GM21381 (cell line): Measurements from ENCODE around the gene EFEMP1.

Source experiments
- ATAC-seq: cut with Tn5 transposase; IDR thresholded peaks from one replicate; pipeline ENCODE4 v1.9.1; 2021; ENCODE audit warnings: mild to moderate bottlenecking, moderate library complexity; ENCODE audit not compliant: unreplicated experiment

The EFEMP1 gene

DNA sequence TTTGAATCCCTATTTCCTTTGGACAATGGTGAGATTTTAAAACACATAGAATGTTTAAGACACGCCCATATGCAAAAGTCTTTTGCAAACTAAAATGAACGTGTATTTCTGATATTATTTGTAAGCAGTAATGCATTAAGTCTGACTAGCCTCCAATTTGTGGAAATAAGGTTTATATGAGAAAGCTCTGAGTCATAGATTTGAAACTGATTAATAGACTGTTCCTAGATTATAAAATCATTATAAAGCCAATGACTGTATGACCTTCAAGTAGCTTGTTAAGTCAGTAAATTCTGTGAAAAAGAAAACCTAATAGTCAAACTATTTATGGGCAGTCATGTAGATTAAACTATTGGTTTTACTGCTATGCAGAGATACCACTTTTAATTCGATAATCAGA, 12.8 kb upstream of the EFEMP1 start:
- ATAC-seq, result no peak

GRCh38 chr2:55934337-55934736, 10.8 kb upstream of the EFEMP1 start:
- ATAC-seq, result no peak

- no peak for ATAC-seq
These were observed 9.3 kb upstream of the EFEMP1 start for GRCh38 chr2:55932843-55933242.

DNA sequence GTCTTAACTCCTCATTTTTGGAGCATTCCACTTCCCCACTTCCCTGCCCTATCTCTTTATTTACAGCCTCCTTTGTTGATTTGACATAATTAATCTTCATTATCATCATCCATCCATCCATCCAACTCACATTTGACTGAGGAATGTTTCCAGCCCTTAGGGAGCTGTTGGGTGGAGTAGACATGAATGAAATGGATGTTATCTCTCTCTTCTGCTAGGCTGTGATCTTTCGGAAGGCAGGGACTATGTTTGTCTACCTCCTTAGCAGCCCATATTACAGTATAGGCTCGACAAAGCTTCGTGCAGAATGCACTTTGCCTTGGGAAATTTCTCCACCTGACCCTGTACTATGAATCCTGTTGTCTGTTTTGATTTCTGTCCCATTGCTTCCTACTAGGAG, 7.7 kb upstream of the EFEMP1 start:
- no peak for ATAC-seq

GRCh38 chr2:55929476-55929875, 5.9 kb upstream of the EFEMP1 start:
- ATAC-seq, result no peak

DNA sequence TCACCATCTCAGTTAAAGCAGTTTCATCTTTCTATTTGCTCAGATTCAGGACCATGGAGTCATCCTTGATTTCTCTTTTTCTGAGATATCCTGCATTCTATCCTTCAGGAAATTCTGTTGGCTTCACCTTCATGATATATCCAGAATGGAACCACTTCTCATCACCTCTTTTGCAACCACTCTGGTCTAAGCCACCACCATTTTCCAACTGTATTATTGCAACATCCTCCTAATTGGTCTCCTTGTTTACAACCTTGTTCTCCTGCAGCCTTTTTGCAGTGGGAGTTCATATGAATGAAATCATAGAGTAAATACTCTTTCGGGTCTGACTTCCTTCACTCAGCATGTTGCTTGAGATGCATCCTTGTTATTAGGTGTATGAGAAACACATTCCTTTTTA, 3.4 kb upstream of the EFEMP1 start:
- no peak for ATAC-seq

DNA sequence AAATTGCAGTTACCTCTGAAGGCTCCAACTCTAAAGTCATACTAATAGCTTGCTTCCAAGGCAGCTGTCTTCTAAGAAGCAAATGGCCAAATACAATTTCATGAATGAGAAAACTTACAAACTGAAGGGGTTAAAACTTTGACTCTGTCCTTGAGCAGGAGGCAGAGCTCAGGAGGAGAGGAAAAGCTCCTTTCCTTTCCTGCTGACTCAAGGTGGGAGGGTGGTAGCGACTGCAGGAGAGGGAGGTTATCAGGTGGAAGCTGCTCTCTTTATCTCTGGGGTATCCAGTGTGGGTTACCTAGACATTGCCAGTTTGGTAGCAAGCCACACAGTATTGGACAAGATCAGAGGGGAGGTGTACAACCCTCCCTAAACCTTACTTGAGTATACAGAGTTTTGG, 2.7 kb upstream of the EFEMP1 start:
- ATAC-seq, result no peak

DNA sequence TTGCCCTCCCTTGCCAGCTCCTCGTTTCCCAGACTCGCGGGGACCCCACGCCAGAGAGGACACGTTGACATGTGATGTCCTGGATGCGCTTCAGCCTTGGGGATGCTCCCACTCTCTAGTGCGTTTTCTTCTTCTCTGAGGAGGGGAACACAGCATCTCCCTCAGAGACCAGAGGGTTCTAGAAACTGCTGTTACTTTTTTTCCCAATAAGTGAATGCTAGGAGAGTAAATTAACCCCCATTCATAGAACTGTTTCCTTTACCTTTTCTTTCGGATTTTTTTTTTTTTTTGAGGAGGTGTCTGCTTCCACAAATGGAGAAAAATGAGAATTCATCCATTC, 370 bp upstream of the EFEMP1 start:
- no peak for ATAC-seq

- ATAC-seq, result no peak
These were observed 1.2 kb downstream of the EFEMP1 start for GRCh38 chr2:55922291-55922907.

- ATAC-seq, result no peak
These were observed 4.0 kb downstream of the EFEMP1 start for GRCh38 chr2:55919574-55919973.

GRCh38 chr2:55918856-55919255, 4.7 kb downstream of the EFEMP1 start:
- no peak for ATAC-seq

DNA sequence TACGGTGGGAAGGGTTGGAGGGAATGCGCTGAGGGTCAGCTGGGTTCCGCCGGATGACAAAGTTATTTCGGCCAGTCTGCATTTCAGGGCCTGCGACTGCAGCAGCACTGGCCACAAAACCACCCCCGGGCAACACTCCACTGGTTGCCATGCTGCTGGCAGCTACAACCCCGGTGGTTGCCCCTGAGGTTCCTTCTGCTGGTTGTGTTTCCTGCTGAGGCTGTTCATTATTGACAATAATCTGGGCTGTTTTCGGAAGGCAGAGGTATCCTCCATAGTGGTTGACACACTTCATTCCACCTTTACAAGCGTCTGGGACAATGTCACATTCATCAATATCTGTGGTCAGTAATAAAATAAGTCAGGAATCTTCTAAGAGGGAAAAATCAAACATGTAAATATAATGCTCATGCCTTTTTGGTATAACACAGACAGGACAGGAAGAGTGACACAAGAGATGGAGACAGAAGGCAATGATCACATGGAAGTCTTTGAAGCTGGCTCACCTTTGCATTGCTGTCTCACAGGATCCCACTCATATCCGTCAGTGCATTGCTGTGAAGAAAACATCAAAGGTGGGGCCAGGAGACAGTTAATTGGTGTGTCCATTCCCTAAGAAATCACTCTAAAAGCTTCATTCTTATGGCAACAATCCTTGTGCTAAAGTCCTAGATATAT, 5.7 kb downstream of the EFEMP1 start:
- no peak for ATAC-seq

DNA sequence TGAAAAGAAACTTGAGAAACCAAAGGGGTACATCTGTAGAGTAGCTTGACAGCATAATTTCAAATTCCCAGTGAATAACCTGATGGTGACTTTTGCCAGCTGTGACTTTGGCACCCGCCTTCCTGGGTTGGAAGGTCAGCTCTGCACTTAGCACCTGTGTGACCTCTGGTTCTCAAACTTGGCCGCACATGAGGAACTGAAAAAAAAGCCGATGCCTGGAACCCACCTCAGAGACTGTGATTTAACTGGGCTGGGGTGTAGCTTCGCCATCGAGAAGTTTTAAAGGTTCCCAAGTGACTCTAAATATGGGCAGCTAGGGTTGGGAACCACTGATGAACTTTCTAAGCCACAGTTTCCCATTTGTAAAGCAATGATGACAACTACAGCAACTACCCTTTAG, 6.5 kb downstream of the EFEMP1 start:
- no peak for ATAC-seq

- no peak for ATAC-seq
These were observed 7.0 kb downstream of the EFEMP1 start for GRCh38 chr2:55916473-55917049.

GRCh38 chr2:55914786-55915185, 8.8 kb downstream of the EFEMP1 start:
- ATAC-seq, result no peak

DNA sequence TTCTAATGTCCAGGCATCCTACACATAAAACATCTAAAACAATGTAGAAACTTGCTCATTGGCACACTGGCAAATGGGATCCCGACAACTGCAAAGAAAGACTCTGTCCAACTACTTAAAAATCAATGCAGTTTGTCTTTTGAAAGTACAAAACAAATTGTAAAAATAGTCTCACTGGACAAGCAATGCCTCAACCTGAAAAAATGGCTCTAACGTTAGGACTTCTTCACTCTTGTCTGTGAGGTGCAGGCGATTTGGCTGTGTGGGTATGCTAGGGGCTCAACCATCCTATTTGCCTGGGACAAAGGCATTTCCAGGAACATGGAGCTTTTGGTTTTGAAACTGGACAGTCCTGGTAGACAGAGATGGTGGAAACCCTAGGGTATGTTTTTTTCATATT, 10.7 kb downstream of the EFEMP1 start:
- no peak for ATAC-seq

GRCh38 chr2:55910077-55910476, 13.5 kb downstream of the EFEMP1 start:
- ATAC-seq, result no peak

GRCh38 chr2:55907686-55908085, 15.9 kb downstream of the EFEMP1 start:
- no peak for ATAC-seq

DNA sequence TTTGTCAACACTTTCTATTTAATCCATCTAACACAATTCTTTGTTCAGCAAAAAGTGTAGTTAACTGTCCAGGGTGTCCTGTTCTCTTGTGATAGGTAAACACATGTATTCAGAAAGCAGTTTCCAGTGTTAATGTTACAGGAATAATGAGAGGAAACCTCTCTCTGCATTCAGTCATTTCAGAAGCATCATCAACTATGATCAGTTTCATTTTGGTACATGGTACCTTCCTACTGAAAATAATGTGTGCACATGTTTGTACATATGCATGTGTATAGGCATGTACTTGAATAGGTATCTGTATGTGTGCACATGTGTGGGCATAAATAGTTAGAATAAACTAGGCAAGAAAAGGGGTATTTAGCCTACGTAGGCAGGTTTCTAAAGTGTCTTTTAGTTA, 16.6 kb downstream of the EFEMP1 start:
- no peak for ATAC-seq

- no peak for ATAC-seq
These were observed 19.9 kb downstream of the EFEMP1 start for GRCh38 chr2:55903727-55904126.

GRCh38 chr2:55902971-55903370, 20.6 kb downstream of the EFEMP1 start:
- no peak for ATAC-seq

GRCh38 chr2:55902429-55902828, 21.2 kb downstream of the EFEMP1 start:
- ATAC-seq, result no peak

DNA sequence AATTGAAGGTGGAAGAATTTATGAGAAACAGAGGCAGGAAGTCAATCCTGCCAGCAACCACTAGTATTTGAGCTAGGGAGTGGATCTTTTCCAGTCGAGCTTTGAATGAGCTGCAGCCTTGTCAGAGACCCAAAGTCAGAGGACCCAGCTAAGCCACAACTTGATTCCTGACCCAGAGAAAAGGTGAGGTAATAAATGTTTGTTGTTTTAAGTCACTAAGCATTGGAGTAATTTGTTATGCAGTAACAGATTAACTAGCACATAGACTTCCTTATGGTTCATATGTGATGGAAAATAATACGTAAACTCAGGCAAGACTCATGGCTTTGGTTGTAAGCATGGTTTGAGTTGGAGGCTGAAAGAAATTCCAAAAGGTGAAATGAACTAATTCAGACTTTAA, 21.6 kb downstream of the EFEMP1 start:
- no peak for ATAC-seq
